C4-2B (cell line): ENCODE results near the gene TUBB1.

ENCODE experiments used
- ZFX ChIP-seq: fragments of 450-650 bp; IDR thresholded peaks from 2 replicates; pipeline ENCODE4 v1.6.1; 2017
- TF ChIP-seq, protein P1 (sequence below): fragments of 450-650 bp; conservative IDR thresholded peaks from 2 replicates; pipeline ENCODE4 v1.5.1; 2017; ENCODE audit warnings: mild to moderate bottlenecking

DNA sequence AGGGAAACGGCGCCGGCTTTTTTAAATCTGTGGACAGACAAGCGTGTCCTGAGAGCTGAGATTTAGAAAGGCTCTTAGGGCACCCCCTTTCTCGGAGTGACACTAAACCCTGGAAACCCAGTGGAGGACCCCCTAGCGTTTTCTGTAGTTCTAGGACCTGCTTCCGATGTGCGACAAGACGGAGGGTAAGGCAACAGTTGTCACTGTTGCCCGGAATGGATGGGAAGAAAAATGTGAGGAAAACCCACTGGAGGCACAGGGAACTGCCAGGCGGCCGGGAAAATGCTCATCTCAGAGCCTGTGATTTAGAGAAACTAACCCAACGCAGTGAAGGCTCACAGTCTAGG lies 13.5 kb downstream of the TUBB1 start:
- TF ChIP-seq, protein P1, sequence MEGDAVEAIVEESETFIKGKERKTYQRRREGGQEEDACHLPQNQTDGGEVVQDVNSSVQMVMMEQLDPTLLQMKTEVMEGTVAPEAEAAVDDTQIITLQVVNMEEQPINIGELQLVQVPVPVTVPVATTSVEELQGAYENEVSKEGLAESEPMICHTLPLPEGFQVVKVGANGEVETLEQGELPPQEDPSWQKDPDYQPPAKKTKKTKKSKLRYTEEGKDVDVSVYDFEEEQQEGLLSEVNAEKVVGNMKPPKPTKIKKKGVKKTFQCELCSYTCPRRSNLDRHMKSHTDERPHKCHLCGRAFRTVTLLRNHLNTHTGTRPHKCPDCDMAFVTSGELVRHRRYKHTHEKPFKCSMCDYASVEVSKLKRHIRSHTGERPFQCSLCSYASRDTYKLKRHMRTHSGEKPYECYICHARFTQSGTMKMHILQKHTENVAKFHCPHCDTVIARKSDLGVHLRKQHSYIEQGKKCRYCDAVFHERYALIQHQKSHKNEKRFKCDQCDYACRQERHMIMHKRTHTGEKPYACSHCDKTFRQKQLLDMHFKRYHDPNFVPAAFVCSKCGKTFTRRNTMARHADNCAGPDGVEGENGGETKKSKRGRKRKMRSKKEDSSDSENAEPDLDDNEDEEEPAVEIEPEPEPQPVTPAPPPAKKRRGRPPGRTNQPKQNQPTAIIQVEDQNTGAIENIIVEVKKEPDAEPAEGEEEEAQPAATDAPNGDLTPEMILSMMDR: no peak; the same call in 1 of the 2 replicates
- no peak for TF ChIP-seq ZFX
